ENCODE data around the gene ACAD9. TPM values are rescaled to one million over a fixed set of nuclear protein-coding genes. Genes with fewer than 3 reads are reported as not detected.
A peak's percentile ranks its signal among the peaks of the same experiment; 100 is the strongest.
"Not testable (repeated sequence)": the region's sequence is repeated elsewhere in the genome, so short reads cannot be mapped to it uniquely, and the experiment has no call there.

Gene ACAD9
- total and polyA plus RNA-seq, 2 experiments from 2014 or later: 22.3 to 29.7 TPM

- DNase-seq: peak; percentile 43
- in situ Hi-C loops (cut with MboI): no loop called here
- H3K27me3 ChIP-seq (replicated peaks; ENCODE audit: insufficient read depth): no peaks in the 10 kb centered on the region
- no peaks in the 10 kb centered on the region for H3K9me2 ChIP-seq (ENCODE audit: insufficient read depth)
- H3K27ac ChIP-seq: no peak overlapping the region
- H4K20me1 ChIP-seq (ENCODE audit: insufficient read depth): no peaks in the 10 kb centered on the region
- H3K4me1 ChIP-seq (ENCODE audit: insufficient read depth): peaks cover 13% of the 10 kb centered on the region
- no peak for TF ChIP-seq EZH2 (IDR thresholded peaks at IDR 0.05; ENCODE audit: insufficient read depth, poor library complexity, severe bottlenecking)
- no peak for TF ChIP-seq EZH2phosphoT487 (IDR thresholded peaks at IDR 0.05; ENCODE audit: insufficient read depth, low read depth)
- H3K9me3 ChIP-seq (ENCODE audit: low read depth): no peaks in the 10 kb centered on the region
- no peak overlapping the region for H2AFZ ChIP-seq
- H3K4me3 ChIP-seq: no peak overlapping the region
- no peak overlapping the region for H3K4me2 ChIP-seq (ENCODE audit: unreplicated experiment)
- no peak overlapping the region for H3K9ac ChIP-seq
- H3K36me3 ChIP-seq (ENCODE audit: low read depth): no peaks in the 10 kb centered on the region
- 49% methylated on average over 12 of the region's 12 CpGs for WGBS, 2 experiments (ENCODE audit: low coverage in 1 of 2, low lambda C conversion rate in 2 of 2, missing lambda C conversion rate in 2 of 2)
- H3K79me2 ChIP-seq (ENCODE audit: insufficient read depth): peaks cover 20% of the 10 kb centered on the region
- H3F3A ChIP-seq (ENCODE audit: insufficient read depth): peaks cover 14% of the 10 kb centered on the region
Observed at GRCh38 chr3:128875556-128876120, 3.8 kb upstream of the ACAD9 start.

GRCh38 chr3:128878011-128878457 is 1.4 kb upstream of the ACAD9 start:
- DNase-seq: no peak
- peaks cover 14% of the 10 kb centered on the region for H3F3A ChIP-seq (ENCODE audit: insufficient read depth)
- H2AFZ ChIP-seq: peak overlapping the region; percentile 87
- H3K79me2 ChIP-seq (ENCODE audit: insufficient read depth): peaks cover 44% of the 10 kb centered on the region
- H3K27ac ChIP-seq: peak overlapping the region; percentile 98
- H3K9me3 ChIP-seq (ENCODE audit: low read depth): no peaks in the 10 kb centered on the region
- H3K4me2 ChIP-seq (ENCODE audit: unreplicated experiment): peak overlapping the region; percentile 96
- no peaks in the 10 kb centered on the region for H4K20me1 ChIP-seq (ENCODE audit: insufficient read depth)
- H3K36me3 ChIP-seq (ENCODE audit: low read depth): 0 out of 2 replicates have a peak, but pooled peaks cover 4% of the 10 kb centered on the region
- peak overlapping the region; percentile 97 for H3K9ac ChIP-seq
- 79 to 84% methylated on average over 7 of the region's 7 CpGs for WGBS, 2 experiments (ENCODE audit: low coverage in 1 of 2, low lambda C conversion rate in 2 of 2, missing lambda C conversion rate in 2 of 2)
- H3K9me2 ChIP-seq (ENCODE audit: insufficient read depth): no peaks in the 10 kb centered on the region
- H3K4me1 ChIP-seq (ENCODE audit: insufficient read depth): peaks cover 14% of the 10 kb centered on the region
- H3K4me3 ChIP-seq: peak overlapping the region; percentile 83
- no peaks in the 10 kb centered on the region for H3K27me3 ChIP-seq (replicated peaks; ENCODE audit: insufficient read depth)
- TF ChIP-seq EZH2 (IDR thresholded peaks at IDR 0.05; ENCODE audit: insufficient read depth, poor library complexity, severe bottlenecking) (no peak), EZH2phosphoT487 (IDR thresholded peaks at IDR 0.05; ENCODE audit: insufficient read depth, low read depth) (no peak)
- in situ Hi-C loops (cut with MboI): no loop called here

- WGBS, 2 experiments (ENCODE audit: low coverage in 1 of 2, low lambda C conversion rate in 2 of 2, missing lambda C conversion rate in 2 of 2): 0 to 1% methylated on average over 14 of the region's 14 CpGs
- Histone ChIP-seq H2AFZ (peak overlapping the region; percentile 87), H3K9me3 (ENCODE audit: low read depth) (no peaks in the 10 kb centered on the region), H3F3A (ENCODE audit: insufficient read depth) (peaks cover 14% of the 10 kb centered on the region), H3K27ac (peak overlapping the region; percentile 98), H3K9me2 (ENCODE audit: insufficient read depth) (no peaks in the 10 kb centered on the region), H3K27me3 (replicated peaks; ENCODE audit: insufficient read depth) (no peaks in the 10 kb centered on the region), H3K4me3 (peak overlapping the region; percentile 83), H3K9ac (peak overlapping the region; percentile 97), H4K20me1 (ENCODE audit: insufficient read depth) (no peaks in the 10 kb centered on the region), H3K36me3 (ENCODE audit: low read depth) (0 out of 2 replicates have a peak, but pooled peaks cover 4% of the 10 kb centered on the region), H3K79me2 (ENCODE audit: insufficient read depth) (peaks cover 50% of the 10 kb centered on the region), H3K4me1 (ENCODE audit: insufficient read depth) (peaks cover 14% of the 10 kb centered on the region), H3K4me2 (ENCODE audit: unreplicated experiment) (peak overlapping the region; percentile 96)
- in situ Hi-C loops (cut with MboI): no loop called here
- TF ChIP-seq EZH2phosphoT487 (IDR thresholded peaks at IDR 0.05; ENCODE audit: insufficient read depth, low read depth) (no peak), EZH2 (IDR thresholded peaks at IDR 0.05; ENCODE audit: insufficient read depth, poor library complexity, severe bottlenecking) (no peak)
- DNase-seq: peak; percentile 90
Observed at GRCh38 chr3:128878556-128879124, 780 bp upstream of the ACAD9 start.

GRCh38 chr3:128879991-128880390 is 571 bp downstream of the ACAD9 start:
- in situ Hi-C loops (cut with MboI): no loop called here
- peaks cover 14% of the 10 kb centered on the region for H3F3A ChIP-seq (ENCODE audit: insufficient read depth)
- no peak for TF ChIP-seq EZH2 (IDR thresholded peaks at IDR 0.05; ENCODE audit: insufficient read depth, poor library complexity, severe bottlenecking)
- no peak for TF ChIP-seq EZH2phosphoT487 (IDR thresholded peaks at IDR 0.05; ENCODE audit: insufficient read depth, low read depth)
- no peaks in the 10 kb centered on the region for H3K9me2 ChIP-seq (ENCODE audit: insufficient read depth)
- H3K27ac ChIP-seq: peak overlapping the region; percentile 98
- peak overlapping the region; percentile 91 for H3K4me2 ChIP-seq (ENCODE audit: unreplicated experiment)
- no peaks in the 10 kb centered on the region for H4K20me1 ChIP-seq (ENCODE audit: insufficient read depth)
- 1 to 2% methylated on average over 6 of the region's 6 CpGs for WGBS, 2 experiments (ENCODE audit: low coverage in 1 of 2, low lambda C conversion rate in 2 of 2, missing lambda C conversion rate in 2 of 2)
- no peaks in the 10 kb centered on the region for H3K9me3 ChIP-seq (ENCODE audit: low read depth)
- peak overlapping the region; percentile 87 for H2AFZ ChIP-seq
- DNase-seq: no peak
- H3K27me3 ChIP-seq (replicated peaks; ENCODE audit: insufficient read depth): no peaks in the 10 kb centered on the region
- H3K36me3 ChIP-seq (ENCODE audit: low read depth): peaks cover 10% of the 10 kb centered on the region; the same call in 1 of the 2 replicates
- H3K9ac ChIP-seq: peak overlapping the region; percentile 97
- peaks cover 14% of the 10 kb centered on the region for H3K4me1 ChIP-seq (ENCODE audit: insufficient read depth)
- peaks cover 64% of the 10 kb centered on the region for H3K79me2 ChIP-seq (ENCODE audit: insufficient read depth)
- peak overlapping the region; percentile 83 for H3K4me3 ChIP-seq

DNA sequence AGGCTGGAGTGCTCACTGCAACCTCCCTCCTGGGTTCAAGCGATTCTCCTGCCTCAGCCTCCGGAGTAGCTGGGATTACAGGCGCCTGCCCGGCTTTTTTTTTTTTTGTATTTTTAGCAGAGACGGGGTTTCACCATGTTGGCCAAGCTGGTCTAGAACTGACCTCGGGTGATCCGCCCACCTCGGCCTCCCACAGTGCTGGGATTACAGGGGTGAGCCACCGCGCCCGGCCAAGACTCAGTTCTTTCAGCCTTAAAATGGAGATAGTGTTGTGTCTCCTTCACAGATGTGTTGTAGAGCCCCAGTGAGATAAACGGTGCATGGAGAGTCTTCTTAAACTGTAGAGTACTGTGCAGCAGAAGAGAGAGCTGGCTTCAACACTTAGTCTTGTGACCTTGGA is 1.0 kb downstream of the ACAD9 start:
- H3K9me2 ChIP-seq (ENCODE audit: insufficient read depth); H3K27me3 ChIP-seq (replicated peaks; ENCODE audit: insufficient read depth); H3K9me3 ChIP-seq (ENCODE audit: low read depth); DNase-seq; in situ Hi-C loops (cut with MboI); H4K20me1 ChIP-seq (ENCODE audit: insufficient read depth): not testable (repeated sequence)
- peaks cover 14% of the 10 kb centered on the region for H3F3A ChIP-seq (ENCODE audit: insufficient read depth)
- H3K4me3 ChIP-seq: peak overlapping the region; percentile 83
- 67 to 68% methylated on average over 12 of the region's 12 CpGs for WGBS, 2 experiments (ENCODE audit: low coverage in 1 of 2, low lambda C conversion rate in 2 of 2, missing lambda C conversion rate in 2 of 2)
- peaks cover 12% of the 10 kb centered on the region; the same call in 1 of the 2 replicates for H3K36me3 ChIP-seq (ENCODE audit: low read depth)
- H3K79me2 ChIP-seq (ENCODE audit: insufficient read depth): peaks cover 68% of the 10 kb centered on the region
- peaks cover 14% of the 10 kb centered on the region for H3K4me1 ChIP-seq (ENCODE audit: insufficient read depth)
- H2AFZ ChIP-seq: 0 out of 2 replicates have a peak overlapping the region, but pooled peaks have one; percentile 87
- H3K9ac ChIP-seq: peak overlapping the region; percentile 97
- H3K4me2 ChIP-seq (ENCODE audit: unreplicated experiment): peak overlapping the region; percentile 91
- 0 out of 2 replicates have a peak overlapping the region, but pooled peaks have one; percentile 98 for H3K27ac ChIP-seq
